RCC 7860 (cell line): ENCODE results near the gene FBN3.
"Not testable (repeated sequence)": the region's sequence is repeated elsewhere in the genome, so short reads cannot be mapped to it uniquely, and the experiment has no call there.

Experiments
- DNase-seq: peaks from one replicate; pipeline ENCODE4 v3.0.0-alpha.2; 2015; ENCODE audit warnings: low spot score
- FAIRE-seq: peaks from 2 replicates; lab custom pipeline; 2012; peaks lifted over from hg19 to GRCh38; lab: Jason Lieb, UNC

Gene FBN3

GRCh38 chr19:8120636-8121480 lies 28.5 kb downstream of the FBN3 start:
- DNase-seq (no peak), FAIRE-seq (no peak)

DNA sequence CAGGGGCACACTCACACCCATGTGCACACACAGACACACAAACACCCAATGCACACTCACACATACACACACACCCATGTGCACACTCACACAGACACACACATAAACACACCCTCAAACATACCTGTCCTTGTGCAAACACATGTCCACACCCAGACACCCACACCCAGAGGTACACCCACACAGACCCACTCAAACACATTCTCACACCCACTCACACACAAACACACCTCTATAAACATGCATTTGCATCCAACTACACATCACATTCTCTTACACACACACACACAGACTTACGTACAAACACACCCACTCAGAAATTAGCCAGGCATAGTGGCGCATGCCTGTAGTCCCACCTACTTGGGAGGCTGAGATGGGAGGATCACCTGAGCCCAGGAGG lies 31.4 kb downstream of the FBN3 start:
- FAIRE-seq = no peak
- DNase-seq = no peak

DNA sequence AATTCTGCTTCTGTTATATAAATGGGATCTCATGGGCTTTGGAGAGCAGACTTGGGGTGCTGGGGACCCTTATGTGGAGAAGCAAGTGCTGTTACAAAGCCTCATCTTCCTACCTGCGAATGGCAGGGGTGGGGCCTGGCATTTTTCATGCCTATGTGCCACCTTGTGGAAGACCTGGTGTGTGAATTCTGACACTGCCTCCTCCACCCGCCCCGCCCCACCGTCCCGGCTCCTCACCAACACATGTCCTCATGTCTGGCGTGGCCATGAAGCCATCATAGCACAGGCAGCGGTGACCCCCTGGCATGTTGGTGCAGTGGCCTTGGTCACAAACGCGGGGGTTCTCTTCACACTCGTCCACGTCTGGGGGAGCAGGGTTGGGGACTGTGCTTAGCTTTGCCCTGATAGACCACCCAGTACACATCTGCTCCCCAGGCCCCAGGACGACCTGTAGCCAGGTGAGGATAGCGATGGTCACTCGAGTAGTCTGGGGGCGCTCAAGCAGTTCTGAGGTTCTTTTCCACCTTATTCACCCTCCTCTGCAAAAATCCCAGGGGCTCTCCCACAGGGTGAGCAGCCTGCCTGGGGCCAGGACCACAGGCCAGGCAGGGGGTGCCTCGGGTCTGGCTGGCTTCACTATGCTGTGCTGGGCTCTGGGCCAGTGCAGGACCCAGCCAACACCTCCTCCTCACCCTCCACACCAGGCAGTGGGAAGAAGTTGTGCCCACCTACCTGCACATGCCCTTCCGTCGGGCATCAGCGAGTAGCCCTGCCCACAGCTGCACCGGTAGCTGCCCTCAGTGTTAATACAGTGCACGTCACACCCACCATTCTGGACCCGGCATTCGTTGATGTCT lies 32.7 kb downstream of the FBN3 start:
- DNase-seq (no peak), FAIRE-seq (no peak)

GRCh38 chr19:8115805-8116396 lies 33.5 kb downstream of the FBN3 start:
- DNase-seq (no peak), FAIRE-seq (no peak)

DNA sequence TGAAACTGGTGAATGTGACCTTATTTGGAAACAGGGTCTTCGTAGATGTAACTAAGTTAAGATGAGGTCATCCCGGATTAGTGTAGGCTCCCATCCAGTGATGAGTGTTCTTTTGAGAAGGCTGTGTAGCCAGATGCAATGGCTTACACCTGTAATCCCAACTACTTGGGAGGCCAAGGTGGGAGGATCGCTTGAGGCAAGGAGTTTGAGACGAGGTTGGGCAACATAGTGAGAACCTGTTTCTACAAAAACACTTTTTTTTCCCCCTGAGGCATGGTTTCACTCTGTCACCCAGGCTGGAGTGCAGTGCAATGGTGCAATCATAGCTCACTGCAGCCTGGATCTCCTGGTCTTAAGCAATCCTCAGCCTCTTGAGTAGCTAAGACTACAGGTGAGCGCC lies 36.4 kb downstream of the FBN3 start:
- DNase-seq (no peak), FAIRE-seq (no peak)

- FAIRE-seq = no peak
These were observed 38.0 kb downstream of the FBN3 start for GRCh38 chr19:8111376-8111775.

GRCh38 chr19:8110931-8111330 lies 38.5 kb downstream of the FBN3 start:
- FAIRE-seq (no peak), DNase-seq (no peak)

More at GRCh38 chr19:8111376-8111775, 38.0 kb downstream of the FBN3 start:
- no peak for DNase-seq

GRCh38 chr19:8109890-8110662 lies 39.3 kb downstream of the FBN3 start:
- DNase-seq (no peak), FAIRE-seq (no peak)

DNA sequence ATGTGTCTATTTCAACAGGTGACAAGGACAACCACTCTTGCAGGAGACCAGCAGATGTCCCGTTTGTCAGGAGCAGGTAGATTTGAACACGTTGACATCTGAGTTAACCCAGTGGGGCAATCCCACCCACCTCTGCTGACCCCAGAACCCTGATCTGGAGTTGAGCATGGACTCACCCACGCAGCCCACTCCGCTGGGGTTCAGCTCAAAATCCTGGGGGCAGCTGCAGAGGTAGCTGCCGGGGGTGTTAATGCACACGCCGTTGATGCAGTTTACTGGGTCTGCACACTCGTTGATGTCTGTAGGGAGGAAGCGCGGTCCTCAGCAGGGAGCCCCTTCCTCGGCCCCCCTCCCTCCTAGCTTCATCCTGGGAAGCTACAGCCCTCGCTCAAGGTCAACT lies 39.9 kb downstream of the FBN3 start:
- DNase-seq = no peak
- FAIRE-seq = no peak

- FAIRE-seq (no peak), DNase-seq (no peak)
These were observed 40.6 kb downstream of the FBN3 start for GRCh38 chr19:8108560-8109445.

DNA sequence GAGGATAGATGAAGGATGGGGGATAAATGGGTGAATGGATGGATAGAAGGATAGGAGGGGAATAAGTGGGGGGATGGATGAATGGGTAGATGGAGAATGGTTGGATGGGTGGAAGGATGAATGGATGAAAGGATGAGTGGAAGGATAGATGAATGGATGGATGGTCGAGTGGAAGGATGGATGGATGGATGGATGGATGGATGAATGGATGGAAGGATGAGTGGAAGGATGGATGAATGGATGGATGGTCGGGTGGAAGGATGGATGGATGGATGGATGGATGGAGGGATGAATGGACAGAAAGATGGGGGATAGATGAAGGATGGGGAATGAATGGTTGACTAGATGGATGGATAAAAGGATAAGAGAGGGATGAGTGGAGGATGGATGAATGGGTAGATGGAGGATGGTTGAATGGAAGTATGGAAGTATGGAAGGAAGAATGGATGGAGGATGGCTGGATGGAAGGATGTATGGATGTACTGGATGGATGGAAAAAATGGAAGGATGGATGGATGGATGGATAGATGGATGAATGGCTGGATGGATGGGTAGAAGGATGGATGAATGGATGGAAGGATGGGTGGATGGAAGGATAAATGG lies 42.0 kb downstream of the FBN3 start:
- no peak for DNase-seq
- no peak for FAIRE-seq

DNA sequence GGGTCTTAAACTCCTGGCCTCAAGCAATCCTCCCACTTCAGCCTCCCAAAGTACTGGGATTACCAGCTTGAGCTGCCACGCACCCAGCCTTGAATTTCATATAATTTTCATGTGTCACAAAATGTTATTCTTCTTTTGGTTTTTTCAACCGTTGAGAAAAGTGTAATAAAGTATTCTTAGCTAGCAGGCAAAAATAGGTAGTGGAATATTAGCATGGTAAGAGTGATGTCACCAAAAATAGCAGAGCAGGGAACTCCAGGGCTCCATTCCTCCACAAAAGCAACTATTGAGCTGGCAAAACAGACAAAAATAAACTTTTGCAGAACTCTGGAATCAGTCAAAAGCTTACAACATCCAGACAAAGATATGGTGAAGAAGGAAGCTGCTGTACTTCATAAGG lies 43.9 kb downstream of the FBN3 start:
- FAIRE-seq (no peak), DNase-seq (no peak)

DNA sequence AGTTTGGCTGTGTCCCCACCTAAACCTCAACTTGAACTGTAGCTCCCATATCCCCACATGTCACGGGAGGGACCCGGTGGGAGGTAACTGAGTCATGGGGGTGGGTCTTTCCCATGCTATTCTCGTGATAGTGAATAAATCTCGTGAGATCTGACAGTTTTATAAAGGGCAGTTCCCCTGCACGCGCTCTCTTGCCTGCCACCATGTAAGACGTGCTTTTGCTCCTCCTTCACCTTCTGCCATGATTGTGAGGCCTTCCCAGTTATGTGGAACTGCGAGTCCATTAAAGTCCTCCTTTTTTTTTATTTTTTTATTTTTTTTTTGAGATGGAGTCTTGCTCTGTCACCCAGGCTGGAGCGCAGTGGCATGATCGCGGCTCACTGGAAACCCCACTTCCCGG lies 47.5 kb downstream of the FBN3 start:
- not testable (repeated sequence) for DNase-seq, FAIRE-seq

DNA sequence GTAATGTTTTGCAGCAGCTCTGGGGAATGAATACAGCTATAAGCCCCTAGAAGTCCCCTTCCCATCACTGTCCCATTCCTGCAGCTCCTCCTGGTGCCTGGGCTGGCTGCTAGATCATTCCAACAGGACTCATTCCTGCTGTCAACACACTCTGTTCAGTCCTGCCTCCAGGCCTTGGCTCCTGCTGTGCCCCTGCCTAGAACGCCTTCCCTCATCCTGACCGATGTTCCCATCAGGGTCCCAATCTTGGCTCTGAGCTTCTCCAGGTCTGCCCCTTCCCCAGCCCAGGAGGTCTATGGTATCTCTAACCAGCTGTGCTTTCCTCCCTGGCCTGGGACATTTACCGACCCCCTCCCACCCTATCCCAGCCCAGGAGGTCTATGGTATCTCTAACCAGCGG lies 48.1 kb downstream of the FBN3 start:
- FAIRE-seq (no peak), DNase-seq (no peak)

DNA sequence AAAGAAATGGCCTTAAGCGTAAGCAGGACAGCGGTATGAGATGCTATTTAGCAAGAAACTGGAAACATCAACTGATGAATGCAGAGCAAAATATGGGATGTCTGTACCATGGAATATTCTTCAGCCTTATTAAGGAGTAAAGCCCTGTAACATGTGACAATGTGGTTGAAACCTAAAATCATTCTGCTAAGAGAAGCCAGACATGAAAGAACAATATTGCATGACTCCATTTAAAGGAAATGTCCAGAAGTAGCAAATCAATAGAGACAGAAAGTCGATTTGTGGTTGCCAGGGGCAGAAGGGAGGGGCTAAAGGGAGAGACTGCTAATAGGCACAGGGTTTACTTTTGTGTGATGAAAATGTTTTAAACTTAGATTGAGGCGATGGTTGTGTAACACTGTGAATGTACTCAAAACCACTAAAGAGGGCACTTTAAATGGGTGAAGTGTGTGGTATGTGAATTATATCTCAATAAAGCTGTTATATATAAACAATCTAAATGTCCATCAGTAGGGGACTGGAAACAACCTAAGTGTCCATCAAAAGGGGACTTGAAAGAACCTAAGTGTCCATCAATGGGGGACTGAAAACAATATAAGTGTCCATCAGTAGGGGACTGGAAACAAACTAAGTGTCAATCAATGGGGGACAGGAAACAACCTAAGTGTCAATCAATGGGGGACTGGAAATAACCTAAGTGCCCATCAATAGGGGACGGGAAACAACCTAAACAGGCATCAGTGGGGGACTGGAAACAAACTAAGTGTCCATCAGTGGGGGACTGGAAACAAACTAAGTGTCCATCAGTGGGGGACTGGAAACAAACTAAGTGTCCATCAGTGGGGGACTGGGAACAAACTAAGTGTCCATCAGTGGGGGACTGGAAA lies 51.5 kb downstream of the FBN3 start:
- FAIRE-seq = no peak
- no peak for DNase-seq

- no peak for DNase-seq
- FAIRE-seq = no peak
These were observed 52.2 kb downstream of the FBN3 start for GRCh38 chr19:8097198-8097597.

DNA sequence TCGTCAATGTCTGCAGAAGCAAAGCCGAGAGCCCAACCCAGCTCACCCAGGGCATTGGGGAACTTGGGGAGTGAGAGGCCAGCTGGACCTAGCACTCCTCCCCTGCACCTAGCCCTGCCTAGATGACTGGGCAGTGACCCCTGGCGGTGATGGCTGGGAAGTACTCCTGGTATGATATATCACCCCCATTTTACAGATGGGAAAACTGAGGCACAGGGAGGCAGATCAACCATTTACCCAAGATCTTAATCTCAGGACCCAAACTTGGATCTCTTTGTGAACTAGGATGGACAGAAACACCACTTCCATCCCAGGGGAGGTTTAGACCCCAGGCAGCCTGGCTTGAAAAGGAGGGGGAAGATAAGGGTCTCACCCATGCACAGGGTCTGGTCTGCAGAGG lies 53.3 kb downstream of the FBN3 start:
- no peak for FAIRE-seq

DNA sequence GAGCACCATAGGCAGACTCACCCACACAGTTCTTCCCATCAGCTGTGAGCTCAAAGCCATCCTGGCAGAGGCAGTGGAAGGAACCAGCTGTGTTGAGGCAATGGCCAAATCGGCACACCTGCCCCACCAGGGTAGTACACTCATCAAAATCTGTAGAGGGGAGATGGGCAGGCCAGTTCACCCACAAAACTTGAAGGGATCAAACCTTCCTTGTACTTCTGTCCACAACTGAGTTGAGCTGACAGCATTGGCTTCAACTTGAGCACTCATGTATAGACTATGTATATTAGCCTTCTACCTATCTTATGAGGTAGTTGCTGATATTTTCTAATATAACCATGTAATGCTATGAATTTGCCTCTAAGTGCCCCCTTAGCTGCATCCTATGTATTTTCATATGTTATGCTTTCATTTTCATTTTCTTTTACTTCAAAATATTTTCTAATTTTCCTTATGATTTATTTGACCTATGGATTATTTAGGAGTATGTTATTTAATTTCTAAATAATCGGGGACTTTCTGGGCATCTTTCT lies 54.0 kb downstream of the FBN3 start:
- no peak for FAIRE-seq
- no peak for DNase-seq

More for the DNA sequence above, 53.3 kb downstream of the FBN3 start:
- no peak for DNase-seq
